Measurements from ENCODE around the gene KPNA1. TPM values are rescaled to one million over a fixed set of nuclear protein-coding genes. Genes with fewer than 3 reads are reported as not detected.
"Not testable (repeated sequence)": the region's sequence is repeated elsewhere in the genome, so short reads cannot be mapped to it uniquely, and the experiment has no call there.

Gene KPNA1
- total and polyA plus RNA-seq, 2 of the 13 experiments (the other 11 are each of a cell fraction or from before 2014, with no cell fraction given): 15.4 to 30.0 TPM

DNA sequence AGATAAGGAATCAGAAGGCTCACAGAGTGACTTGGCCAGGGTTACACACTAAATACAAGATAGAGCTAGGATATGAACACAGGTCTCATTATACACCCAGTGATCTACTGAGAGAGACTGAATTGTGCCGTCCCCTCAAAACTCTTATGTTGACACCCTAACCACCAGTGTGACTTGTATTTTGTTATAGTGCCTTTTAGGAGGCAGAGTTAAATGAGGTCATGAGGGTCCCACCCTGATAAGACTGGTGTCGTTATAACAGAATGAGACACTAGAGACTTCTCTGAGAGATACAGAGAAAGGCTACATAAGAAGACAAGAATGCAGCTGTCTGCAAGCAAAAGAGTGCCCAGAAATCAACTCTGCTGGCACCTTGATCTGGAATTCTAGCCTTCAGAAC lies 12.6 kb downstream of the KPNA1 start:
- in situ Hi-C loops (cut with HindIII; ENCODE audit: extremely low pct_ligation_motif_present, low pct_unique_long_range_greater_than_20kb) (no loop called here), intact Hi-C loops (cut with micrococcal nuclease; ENCODE audit: unreplicated experiment) (no loop called here)
- no peaks in the 10 kb centered on the region for H3K27me3 ChIP-seq (ENCODE audit: control insufficient read depth in 1 of 2, insufficient read depth in 2 of 2, low read length in 2 of 2)
- no peak overlapping the region for H2AFZ ChIP-seq (ENCODE audit: low read length)
- TF ChIP-seq ARNTL (CRISPR knock-in tag; IDR thresholded peaks at IDR 0.05) (no peak), DNMT1 (CRISPR knock-in tag; IDR thresholded peaks at IDR 0.05) (no peak), ZNF121 (CRISPR knock-in tag; IDR thresholded peaks at IDR 0.05) (no peak), NCOR1 (IDR thresholded peaks at IDR 0.05; ENCODE audit: borderline replicate concordance, low read length) (no peak), EZH2 (conservative IDR thresholded peaks at IDR 0.05; ENCODE audit: low read depth, low read length) (no peak)
- no peak overlapping the region for H3K4me3 ChIP-seq (replicated peaks in 1 of 3; ENCODE audit: insufficient read depth in 1 of 3, low read depth in 2 of 3, low read length in 3 of 3)
- no peak for FAIRE-seq
- H3K4me1 ChIP-seq (ENCODE audit: insufficient read depth, low read length): peaks cover 6% of the 10 kb centered on the region
- H3K79me2 ChIP-seq (ENCODE audit: insufficient read depth, low read length): peaks cover 76% of the 10 kb centered on the region
- DNase-seq (ENCODE audit: low spot score): no peak
- ATAC-seq: no peak
- no peak overlapping the region for H3K9ac ChIP-seq (ENCODE audit: insufficient read depth, low read depth, low read length)
- ChIA-PET CTCF (ENCODE audit: low intra/inter-chr PET ratio, low total read pairs) (no interaction called here), POLR2A (no interaction called here)
- no peak overlapping the region for H3K4me2 ChIP-seq (ENCODE audit: low read depth, low read length)
- no peaks in the 10 kb centered on the region for H3K9me3 ChIP-seq (ENCODE audit: low read length)
- H4K20me1 ChIP-seq (ENCODE audit: insufficient read depth, low read length): no peaks in the 10 kb centered on the region; the same call in 1 of the 2 replicates
- H3K36me3 ChIP-seq (replicated peaks in 1 of 2; ENCODE audit: control insufficient read depth in 1 of 2, insufficient read depth in 2 of 2, low read length in 2 of 2): no peaks in the 10 kb centered on the region
- no peak overlapping the region for H3K27ac ChIP-seq (ENCODE audit: extremely low read length, insufficient read depth, low read length)
- BruUV-seq (replicated peaks): no TSS peak
- WGBS (ENCODE audit: low lambda C conversion rate): 98% methylated on average over 2 of the region's 2 CpGs

DNA sequence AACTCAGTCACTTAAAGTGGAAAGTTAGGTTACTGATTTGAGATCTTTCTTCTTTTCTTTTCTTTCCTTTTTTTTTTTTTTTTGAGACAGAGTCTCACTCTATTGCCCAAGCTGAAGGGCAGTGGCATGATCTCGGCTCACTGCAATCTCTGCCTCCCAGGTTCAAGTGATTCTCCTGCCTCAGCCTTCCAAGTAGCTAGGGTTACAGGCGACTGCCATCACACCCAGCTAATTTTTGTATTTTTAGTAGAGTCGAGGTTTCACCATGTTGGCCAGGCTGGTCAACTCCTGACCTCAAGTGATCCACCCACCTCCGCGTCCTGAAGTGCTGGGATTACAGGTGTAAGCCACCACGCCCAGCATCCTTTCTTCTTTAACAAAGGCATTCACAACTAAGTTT lies 13.8 kb downstream of the KPNA1 start:
- H3K4me2 ChIP-seq (ENCODE audit: low read depth, low read length); ATAC-seq; BruUV-seq (replicated peaks); DNase-seq (ENCODE audit: low spot score); H3K9me3 ChIP-seq (ENCODE audit: low read length); in situ Hi-C loops (cut with HindIII; ENCODE audit: extremely low pct_ligation_motif_present, low pct_unique_long_range_greater_than_20kb); H3K9ac ChIP-seq (ENCODE audit: insufficient read depth, low read depth, low read length); H4K20me1 ChIP-seq (ENCODE audit: insufficient read depth, low read length); CTCF ChIA-PET (ENCODE audit: low intra/inter-chr PET ratio, low total read pairs); H3K4me3 ChIP-seq (replicated peaks in 1 of 3; ENCODE audit: insufficient read depth in 1 of 3, low read depth in 2 of 3, low read length in 3 of 3); H3K36me3 ChIP-seq (replicated peaks in 1 of 2; ENCODE audit: control insufficient read depth in 1 of 2, insufficient read depth in 2 of 2, low read length in 2 of 2); FAIRE-seq; H3K27ac ChIP-seq (ENCODE audit: extremely low read length, insufficient read depth, low read length); H2AFZ ChIP-seq (ENCODE audit: low read length); intact Hi-C loops (cut with micrococcal nuclease; ENCODE audit: unreplicated experiment); H3K27me3 ChIP-seq (ENCODE audit: control insufficient read depth in 1 of 2, insufficient read depth in 2 of 2, low read length in 2 of 2): not testable (repeated sequence)
- POLR2A ChIA-PET: interaction anchor here (0.7 kb wide), 1 partner anchor 85 kb away, joined by 4 read pairs; no protein-coding TSS in a partner anchor
- WGBS (ENCODE audit: low lambda C conversion rate): 96% methylated on average over 6 of the region's 6 CpGs
- Histone ChIP-seq H3K79me2 (ENCODE audit: insufficient read depth, low read length) (peaks cover 72% of the 10 kb centered on the region), H3K4me1 (ENCODE audit: insufficient read depth, low read length) (peaks cover 15% of the 10 kb centered on the region)

Measured in HepG2 (cell line).